ENCODE measurements around the gene KCNG2. TPM values are rescaled to one million over a fixed set of nuclear protein-coding genes. Genes with fewer than 3 reads are reported as not detected.

Gene KCNG2
- total and polyA plus RNA-seq, 2 of the 8 experiments (the other 6 are each of a cell fraction or from before 2014, with no cell fraction given) = 0.19 to 0.74 TPM

GRCh38 chr18:79905389-79905911 is 107.7 kb downstream of the KCNG2 start:
- no peak for FAIRE-seq
- Histone ChIP-seq H4K20me1 (replicated peaks in 1 of 2; ENCODE audit: control insufficient read depth in 1 of 2, insufficient read depth in 2 of 2, low read length in 2 of 2) (peaks cover 0 to 1% of the 10 kb centered on the region in 2 experiments), H2BK120ac (replicated peaks; ENCODE audit: low read depth, low read length) (no peak overlapping the region), H3K14ac (ENCODE audit: insufficient read length) (no peak overlapping the region), H3K18ac (ENCODE audit: extremely low read depth, low read length) (no peak overlapping the region), H3K4me3 (ENCODE audit: extremely low read depth in 1 of 4, insufficient read depth in 2 of 4, low read depth in 3 of 4, low read length in 4 of 4) (no peak overlapping the region), H4K8ac (ENCODE audit: extremely low read depth, insufficient read depth, low read length) (peak overlapping the region; percentile 35; the same call in 1 of the 2 replicates), H3K4ac (replicated peaks; ENCODE audit: insufficient read length, low read depth, low read length) (no peak overlapping the region), H3K79me2 (ENCODE audit: control insufficient read depth in 1 of 2, insufficient read depth in 2 of 2, low read length in 2 of 2) (no peaks in the 10 kb centered on the region), H3K36me3 (ENCODE audit: control insufficient read depth in 2 of 4, insufficient read depth in 4 of 4, low read length in 3 of 4) (peaks cover 0 to 15% (median 0%) of the 10 kb centered on the region in 4 experiments; a peak in 3 of 8 replicates), H3K56ac (replicated peaks; ENCODE audit: insufficient read length, low read depth, low read length) (no peak overlapping the region), H3K23ac (ENCODE audit: insufficient read length) (no peak overlapping the region), H2BK12ac (ENCODE audit: low read depth, low read length) (no peak overlapping the region), H2AK5ac (ENCODE audit: low read depth, low read length) (no peak overlapping the region), H3K9ac (replicated peaks in 1 of 4; ENCODE audit: extremely low read depth in 1 of 4, low read depth in 3 of 4, low read length in 3 of 4) (no peak overlapping the region), H3K27ac (ENCODE audit: low read depth, low read length) (no peak overlapping the region), H3K79me1 (ENCODE audit: low read depth, low read length) (no peaks in the 10 kb centered on the region), H3K4me2 (ENCODE audit: insufficient read depth in 1 of 2, low read depth in 2 of 2, low read length in 2 of 2) (no peak overlapping the region), H3K23me2 (ENCODE audit: low read depth, low read length) (no peaks in the 10 kb centered on the region; the same call in 1 of the 2 replicates), H3K9me3 (ENCODE audit: insufficient read depth in 2 of 2, low read depth in 1 of 2, low read length in 1 of 2) (peaks cover 3 to 37% of the 10 kb centered on the region in 2 experiments; a peak in 3 of 4 replicates), H4K5ac (ENCODE audit: insufficient read length, low read depth, low read length) (no peak overlapping the region), H4K91ac (replicated peaks; ENCODE audit: insufficient read length, low read length) (no peak overlapping the region), H2BK15ac (ENCODE audit: low read length) (no peak overlapping the region), H2BK5ac (ENCODE audit: low read depth, low read length) (0 out of 2 replicates have a peak overlapping the region, but pooled peaks have one; percentile 52), H3K4me1 (replicated peaks in 1 of 4; ENCODE audit: control insufficient read depth in 3 of 4, insufficient read depth in 4 of 4, low read length in 3 of 4) (no peaks in the 10 kb centered on the region), H2BK20ac (ENCODE audit: low read length) (no peak overlapping the region), H2AFZ (ENCODE audit: low read length) (no peak overlapping the region), H3K27me3 (replicated peaks in 1 of 4; ENCODE audit: control insufficient read depth in 3 of 4, extremely low read depth in 1 of 4, insufficient read depth in 3 of 4, low read length in 3 of 4) (no peaks in the 10 kb centered on the region)
- DNase-seq (ENCODE audit: low read depth in 1 of 2, low spot score in 2 of 2) = peak in 1 of 2 experiments; percentile 41
- ChIA-PET POLR2A (ENCODE audit: partially characterized antibody) (interaction anchor here (1.2 kb wide), 1 partner anchor 47 kb away, joined by 3 read pairs; no protein-coding TSS in a partner anchor), CTCF (ENCODE audit: partially characterized antibody) (interaction anchor here (1.1 to 1.5 kb wide), 3 partner anchors 8 to 19 kb away, joined by 3 to 6 read pairs (median 4); no protein-coding TSS in a partner anchor)
- WGBS, 2 experiments (ENCODE audit: extremely low coverage in 1 of 2, insufficient coverage in 1 of 2, insufficient read length in 1 of 2, insufficient replicate concordance in 2 of 2, low coverage in 1 of 2, low lambda C conversion rate in 2 of 2, missing lambda C conversion rate in 1 of 2) = 93% methylated on average over 19 of the region's 21 CpGs; no CpG with 5 or more reads in 1 of the 2 experiments
- TF ChIP-seq POU5F1 (IDR thresholded peaks at IDR 0.05; ENCODE audit: low read depth, low read length) (no peak), YY1 (IDR thresholded peaks at IDR 0.05; ENCODE audit: low read depth, low read length) (no peak), RNF2 (IDR thresholded peaks at IDR 0.05; ENCODE audit: borderline replicate concordance, low read depth, low read length, missing control alignments, poor library complexity, severe bottlenecking) (no peak), SUZ12 (IDR thresholded peaks at IDR 0.05; ENCODE audit: low read length) (no peak), CREB1 (IDR thresholded peaks at IDR 0.05) (no peak), SIN3A (conservative IDR thresholded peaks at IDR 0.05 in 1 of 2, IDR thresholded peaks at IDR 0.05 in 1 of 2; ENCODE audit: low read depth in 1 of 2, low read length in 2 of 2) (no peak), CBX8 (IDR thresholded peaks at IDR 0.05; ENCODE audit: borderline replicate concordance, low read depth, low read length) (no peak), BCL11A (IDR thresholded peaks at IDR 0.05; ENCODE audit: low read depth in 2 of 2, low read length in 2 of 2) (no peak), MAFK (IDR thresholded peaks at IDR 0.05; ENCODE audit: low read depth, low read length) (no peak), EP300 (IDR thresholded peaks at IDR 0.05; ENCODE audit: borderline replicate concordance in 1 of 2, low read depth in 2 of 2, low read length in 2 of 2) (no peak), POLR2A (IDR thresholded peaks at IDR 0.05; ENCODE audit: control extremely low read depth in 1 of 2, low read depth in 2 of 2, low read length in 2 of 2) (no peak), EGR1 (IDR thresholded peaks at IDR 0.05; ENCODE audit: borderline replicate concordance, low read depth, low read length) (no peak)

All from H1 (cell line).